B cell (primary cell): ENCODE data around the gene ANTXR1.

Experiments
- CTCF ChIP-seq: fragments of 200-600 bp; IDR thresholded peaks from one replicate; pipeline ENCODE4 v1.8.0; 2022; ENCODE audit warnings: antibody characterized with exemption, mild to moderate bottlenecking
- EZH2 ChIP-seq: IDR thresholded peaks from 2 replicates; pipeline ENCODE4 v1.6.1; 2012; ENCODE audit warnings: borderline replicate concordance, low read depth, mild to moderate bottlenecking, moderate library complexity, low read length; ENCODE audit not compliant: insufficient read depth, poor library complexity, severe bottlenecking

GRCh38 chr2:69171116-69171896 lies 158.3 kb downstream of the ANTXR1 start:
- no peak for TF ChIP-seq CTCF
- TF ChIP-seq EZH2, result no peak
